DND-41 (cell line): ENCODE measurements around the gene KRTAP5-4.
"Not testable (repeated sequence)": the region's sequence is repeated elsewhere in the genome, so short reads cannot be mapped to it uniquely, and the experiment has no call there.

Source experiments
- EZH2 ChIP-seq: IDR thresholded peaks from 3 replicates; pipeline ENCODE4 v1.6.1; 2012; ENCODE audit warnings: borderline replicate concordance, low read depth, mild to moderate bottlenecking, moderate library complexity, low read length, inconsistent platforms; ENCODE audit not compliant: severe bottlenecking
- TF ChIP-seq, protein P1 (sequence below): IDR thresholded peaks from 2 replicates; pipeline ENCODE4 v1.5.1; 2012; ENCODE audit warnings: borderline replicate concordance, low read length, moderate library complexity, mild to moderate bottlenecking; ENCODE audit not compliant: poor library complexity, severe bottlenecking; ENCODE audit errors: extremely low read depth

- TF ChIP-seq, protein P1, sequence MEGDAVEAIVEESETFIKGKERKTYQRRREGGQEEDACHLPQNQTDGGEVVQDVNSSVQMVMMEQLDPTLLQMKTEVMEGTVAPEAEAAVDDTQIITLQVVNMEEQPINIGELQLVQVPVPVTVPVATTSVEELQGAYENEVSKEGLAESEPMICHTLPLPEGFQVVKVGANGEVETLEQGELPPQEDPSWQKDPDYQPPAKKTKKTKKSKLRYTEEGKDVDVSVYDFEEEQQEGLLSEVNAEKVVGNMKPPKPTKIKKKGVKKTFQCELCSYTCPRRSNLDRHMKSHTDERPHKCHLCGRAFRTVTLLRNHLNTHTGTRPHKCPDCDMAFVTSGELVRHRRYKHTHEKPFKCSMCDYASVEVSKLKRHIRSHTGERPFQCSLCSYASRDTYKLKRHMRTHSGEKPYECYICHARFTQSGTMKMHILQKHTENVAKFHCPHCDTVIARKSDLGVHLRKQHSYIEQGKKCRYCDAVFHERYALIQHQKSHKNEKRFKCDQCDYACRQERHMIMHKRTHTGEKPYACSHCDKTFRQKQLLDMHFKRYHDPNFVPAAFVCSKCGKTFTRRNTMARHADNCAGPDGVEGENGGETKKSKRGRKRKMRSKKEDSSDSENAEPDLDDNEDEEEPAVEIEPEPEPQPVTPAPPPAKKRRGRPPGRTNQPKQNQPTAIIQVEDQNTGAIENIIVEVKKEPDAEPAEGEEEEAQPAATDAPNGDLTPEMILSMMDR: not testable (repeated sequence)
- not testable (repeated sequence) for TF ChIP-seq EZH2
Observed at GRCh38 chr11:1601663-1602062, 20.3 kb downstream of the KRTAP5-4 start.
